ENCODE data around the gene GPR176.

Gene GPR176

GRCh38 chr15:39919748-39920509 lies at the start of gene GPR176:
GPR176 (minus strand) TSS chr15:39920266; CDS start chr15:39920026, 240 bp downstream.
- peak within 1 kb of the TSS; percentile 86 for H3K4me3 Mint-ChIP-seq
- peak; percentile 23 for DNase-seq (ENCODE audit: low spot score)
- peaks cover 53% of the 10 kb centered on the region for H3K27me3 Mint-ChIP-seq (ENCODE audit: low read depth)
- H3K36me3 Mint-ChIP-seq (ENCODE audit: low read depth), result peaks cover 2% of the 10 kb centered on the region
- H3K4me1 Mint-ChIP-seq (ENCODE audit: low read depth), result peaks cover 16% of the 10 kb centered on the region
- H3K27ac Mint-ChIP-seq, result peak within 1 kb of the TSS; percentile 34
- H3K9me3 Mint-ChIP-seq, result peaks cover 9% of the 10 kb centered on the region

GRCh38 chr15:39969002-39969394 lies 48.9 kb upstream of the GPR176 start:
- Mint-ChIP-seq H3K36me3 (ENCODE audit: low read depth) (peaks cover 42% of the 10 kb centered on the region), H3K9me3 (no peaks in the 10 kb centered on the region), H3K4me1 (ENCODE audit: low read depth) (peaks cover 20% of the 10 kb centered on the region), H3K27ac (no peak overlapping the region), H3K27me3 (ENCODE audit: low read depth) (no peaks in the 10 kb centered on the region), H3K4me3 (no peak overlapping the region)
- DNase-seq (ENCODE audit: low spot score), result no peak

GRCh38 chr15:39968273-39969001 lies 48.4 kb upstream of the GPR176 start:
- H3K4me3 Mint-ChIP-seq, result no peak overlapping the region

DNA sequence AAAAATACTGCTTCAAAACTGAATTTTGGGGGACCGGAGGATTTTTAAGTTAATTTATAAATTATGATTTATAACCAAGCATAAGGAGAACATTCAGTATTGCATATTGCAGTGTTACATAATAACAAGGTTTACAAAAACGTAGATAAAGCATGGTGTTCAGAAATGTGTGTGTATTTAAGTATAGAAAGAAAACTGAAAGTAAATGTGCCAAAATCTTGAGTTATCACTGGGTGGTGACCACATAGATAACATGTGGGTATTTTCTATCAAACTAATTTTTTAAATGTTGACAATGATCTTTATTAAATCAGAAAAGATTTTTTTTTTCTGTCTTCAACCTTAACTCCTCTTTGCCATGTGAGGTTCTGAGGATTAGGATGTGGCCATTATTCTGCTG lies 46.5 kb upstream of the GPR176 start:
- H3K36me3 Mint-ChIP-seq (ENCODE audit: low read depth), result peaks cover 42% of the 10 kb centered on the region
- H3K4me3 Mint-ChIP-seq, result no peak overlapping the region
- no peaks in the 10 kb centered on the region for H3K27me3 Mint-ChIP-seq (ENCODE audit: low read depth)
- peaks cover 22% of the 10 kb centered on the region for H3K4me1 Mint-ChIP-seq (ENCODE audit: low read depth)
- H3K9me3 Mint-ChIP-seq, result no peaks in the 10 kb centered on the region
- H3K27ac Mint-ChIP-seq, result no peak overlapping the region
- DNase-seq (ENCODE audit: low spot score), result no peak

More at GRCh38 chr15:39968273-39969001, 48.4 kb upstream of the GPR176 start:
- Mint-ChIP-seq H3K27ac (no peak overlapping the region), H3K27me3 (ENCODE audit: low read depth) (no peaks in the 10 kb centered on the region), H3K36me3 (ENCODE audit: low read depth) (peaks cover 37% of the 10 kb centered on the region), H3K9me3 (no peaks in the 10 kb centered on the region), H3K4me1 (ENCODE audit: low read depth) (peaks cover 20% of the 10 kb centered on the region)
- no peak for DNase-seq (ENCODE audit: low spot score)

- Mint-ChIP-seq H3K36me3 (ENCODE audit: low read depth) (peaks cover 33% of the 10 kb centered on the region), H3K9me3 (no peaks in the 10 kb centered on the region), H3K4me3 (no peak overlapping the region), H3K4me1 (ENCODE audit: low read depth) (peaks cover 19% of the 10 kb centered on the region), H3K27me3 (ENCODE audit: low read depth) (no peaks in the 10 kb centered on the region), H3K27ac (no peak overlapping the region)
- DNase-seq (ENCODE audit: low spot score), result no peak
Measured at GRCh38 chr15:39963786-39964185, 43.7 kb upstream of the GPR176 start.

- Mint-ChIP-seq H3K36me3 (ENCODE audit: low read depth) (peaks cover 29% of the 10 kb centered on the region), H3K27me3 (ENCODE audit: low read depth) (no peaks in the 10 kb centered on the region), H3K27ac (no peak overlapping the region), H3K9me3 (no peaks in the 10 kb centered on the region), H3K4me1 (ENCODE audit: low read depth) (peaks cover 3% of the 10 kb centered on the region), H3K4me3 (no peak overlapping the region)
- no peak for DNase-seq (ENCODE audit: low spot score)
Measured at GRCh38 chr15:39961051-39961450, 41.0 kb upstream of the GPR176 start.

DNA sequence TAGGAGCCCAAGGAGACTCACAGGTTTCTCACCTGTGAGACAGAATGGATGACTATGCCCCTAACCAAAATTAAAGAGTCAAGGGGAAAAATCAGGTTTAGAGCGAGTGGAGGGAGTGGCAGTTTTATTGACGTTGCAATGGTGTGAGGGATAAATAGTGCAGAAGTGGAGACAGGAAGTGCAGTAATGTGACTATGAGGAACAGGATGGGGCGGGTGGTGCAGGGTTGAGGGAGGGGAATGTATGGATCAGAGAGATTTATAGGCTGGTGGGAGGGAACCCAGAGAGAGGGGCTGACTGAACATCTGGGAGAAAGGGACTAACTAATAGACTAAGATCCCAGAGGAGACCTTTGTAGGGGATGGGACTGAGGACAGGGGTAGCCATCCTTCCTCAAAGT lies 40.3 kb upstream of the GPR176 start:
- Mint-ChIP-seq H3K9me3 (no peaks in the 10 kb centered on the region), H3K27me3 (ENCODE audit: low read depth) (no peaks in the 10 kb centered on the region), H3K4me3 (no peak overlapping the region), H3K4me1 (ENCODE audit: low read depth) (peaks cover 2% of the 10 kb centered on the region), H3K36me3 (ENCODE audit: low read depth) (peaks cover 25% of the 10 kb centered on the region), H3K27ac (no peak overlapping the region)
- no peak for DNase-seq (ENCODE audit: low spot score)

- Mint-ChIP-seq H3K27ac (no peak overlapping the region), H3K4me3 (no peak overlapping the region), H3K9me3 (no peaks in the 10 kb centered on the region), H3K4me1 (ENCODE audit: low read depth) (peaks cover 2% of the 10 kb centered on the region), H3K36me3 (ENCODE audit: low read depth) (peaks cover 29% of the 10 kb centered on the region), H3K27me3 (ENCODE audit: low read depth) (no peaks in the 10 kb centered on the region)
- no peak for DNase-seq (ENCODE audit: low spot score)
Measured at GRCh38 chr15:39959411-39959810, 39.3 kb upstream of the GPR176 start.

DNA sequence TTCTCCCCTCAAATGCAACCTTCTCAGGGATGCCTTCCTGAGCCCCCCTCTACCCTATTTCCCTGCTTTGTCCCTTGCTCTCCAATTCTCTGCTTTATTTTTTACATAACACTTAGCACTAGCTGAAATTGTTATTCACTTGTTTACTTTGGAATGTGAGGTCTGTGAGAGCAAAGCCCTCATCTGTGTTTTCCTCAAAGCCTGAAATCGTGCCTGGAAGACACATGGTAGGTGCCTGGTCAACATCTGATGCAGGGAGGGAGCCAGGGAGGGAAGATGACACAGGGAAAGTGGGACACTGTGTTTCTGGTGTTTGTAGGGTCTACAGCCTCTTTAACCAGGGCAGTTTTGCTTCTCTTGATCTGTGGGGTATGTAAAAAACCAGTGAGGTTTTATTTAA lies 37.4 kb upstream of the GPR176 start:
- no peaks in the 10 kb centered on the region for H3K27me3 Mint-ChIP-seq (ENCODE audit: low read depth)
- no peaks in the 10 kb centered on the region for H3K9me3 Mint-ChIP-seq
- peaks cover 31% of the 10 kb centered on the region for H3K36me3 Mint-ChIP-seq (ENCODE audit: low read depth)
- no peak overlapping the region for H3K4me3 Mint-ChIP-seq
- H3K4me1 Mint-ChIP-seq (ENCODE audit: low read depth), result peaks cover 2% of the 10 kb centered on the region
- H3K27ac Mint-ChIP-seq, result no peak overlapping the region
- DNase-seq (ENCODE audit: low spot score), result no peak

GRCh38 chr15:39953521-39953920 lies 33.5 kb upstream of the GPR176 start:
- Mint-ChIP-seq H3K9me3 (no peaks in the 10 kb centered on the region), H3K4me3 (no peak overlapping the region), H3K36me3 (ENCODE audit: low read depth) (peaks cover 34% of the 10 kb centered on the region), H3K27ac (no peak overlapping the region), H3K4me1 (ENCODE audit: low read depth) (peaks cover 5% of the 10 kb centered on the region), H3K27me3 (ENCODE audit: low read depth) (no peaks in the 10 kb centered on the region)
- DNase-seq (ENCODE audit: low spot score), result no peak

DNA sequence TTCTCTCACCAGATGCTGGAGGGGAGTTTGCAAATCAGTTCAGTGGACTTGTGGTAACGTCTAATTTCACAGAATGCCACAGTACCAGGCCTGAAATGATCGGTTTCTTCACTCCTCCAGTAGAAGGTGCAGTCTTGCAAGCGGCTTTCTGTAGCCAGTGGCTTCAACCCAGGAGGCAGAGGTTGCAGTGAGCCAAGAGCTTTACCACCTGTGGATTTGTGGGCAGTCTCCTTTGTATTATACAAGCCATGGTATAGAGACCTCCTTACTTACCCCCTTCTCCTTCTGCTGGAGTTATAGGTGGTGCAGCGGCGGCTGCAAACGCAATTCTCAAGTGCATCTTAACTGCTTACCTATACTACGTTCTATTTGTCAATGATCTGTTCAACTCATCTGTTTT lies 31.5 kb upstream of the GPR176 start:
- Mint-ChIP-seq H3K4me3 (no peak overlapping the region), H3K27me3 (ENCODE audit: low read depth) (no peaks in the 10 kb centered on the region), H3K27ac (no peak overlapping the region), H3K4me1 (ENCODE audit: low read depth) (peaks cover 18% of the 10 kb centered on the region), H3K36me3 (ENCODE audit: low read depth) (peaks cover 22% of the 10 kb centered on the region), H3K9me3 (no peaks in the 10 kb centered on the region)
- no peak for DNase-seq (ENCODE audit: low spot score)

DNA sequence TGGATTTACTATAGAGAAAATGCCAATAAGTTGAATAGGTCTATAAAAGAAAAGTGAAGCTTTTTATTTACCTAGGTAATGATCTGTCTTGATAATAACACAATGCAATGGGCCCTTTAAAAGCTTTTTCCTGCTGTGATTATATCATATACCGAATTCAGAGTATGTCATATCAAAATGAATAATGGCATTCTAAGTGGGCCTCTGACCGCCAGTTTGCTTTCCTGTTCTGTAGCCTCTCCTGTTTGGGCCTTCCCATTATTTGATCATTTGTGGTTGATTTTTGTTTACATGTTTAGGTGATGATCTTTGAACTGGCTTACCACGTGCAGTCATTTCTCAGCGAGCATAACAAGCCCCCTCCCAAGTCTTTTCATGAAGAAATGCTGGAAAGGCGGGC lies 28.8 kb upstream of the GPR176 start:
- Mint-ChIP-seq H3K9me3 (no peaks in the 10 kb centered on the region), H3K36me3 (ENCODE audit: low read depth) (peaks cover 36% of the 10 kb centered on the region), H3K4me1 (ENCODE audit: low read depth) (peaks cover 18% of the 10 kb centered on the region), H3K27ac (no peak overlapping the region), H3K4me3 (peak overlapping the region; percentile 7), H3K27me3 (ENCODE audit: low read depth) (no peaks in the 10 kb centered on the region)
- no peak for DNase-seq (ENCODE audit: low spot score)

- Mint-ChIP-seq H3K27me3 (ENCODE audit: low read depth) (no peaks in the 10 kb centered on the region), H3K9me3 (no peaks in the 10 kb centered on the region), H3K27ac (peak overlapping the region; percentile 82), H3K4me3 (no peak overlapping the region), H3K36me3 (ENCODE audit: low read depth) (peaks cover 42% of the 10 kb centered on the region), H3K4me1 (ENCODE audit: low read depth) (peaks cover 20% of the 10 kb centered on the region)
- no peak for DNase-seq (ENCODE audit: low spot score)
Measured at GRCh38 chr15:39947401-39948197, 27.5 kb upstream of the GPR176 start.

DNA sequence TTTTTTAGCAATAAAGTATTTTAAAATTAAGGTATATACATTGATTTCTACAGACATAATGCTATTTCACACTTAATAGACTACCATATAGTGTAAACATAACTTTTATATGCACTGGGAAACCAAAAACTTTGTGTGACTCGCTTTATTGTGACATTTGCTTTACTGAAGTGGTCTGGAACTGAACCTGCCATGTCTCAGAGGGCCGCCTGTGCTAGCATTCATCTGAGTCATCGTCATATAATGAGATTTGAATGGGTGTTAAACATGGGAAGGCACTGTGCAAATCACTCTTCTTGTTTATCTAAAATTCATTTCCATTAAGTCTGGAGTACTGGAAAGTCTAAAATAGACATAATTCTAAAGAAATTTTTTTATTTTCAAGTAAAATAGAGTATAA lies 26.8 kb upstream of the GPR176 start:
- H3K36me3 Mint-ChIP-seq (ENCODE audit: low read depth), result peaks cover 45% of the 10 kb centered on the region
- DNase-seq (ENCODE audit: low spot score), result no peak
- no peaks in the 10 kb centered on the region for H3K9me3 Mint-ChIP-seq
- H3K27ac Mint-ChIP-seq, result no peak overlapping the region
- H3K27me3 Mint-ChIP-seq (ENCODE audit: low read depth), result no peaks in the 10 kb centered on the region
- H3K4me1 Mint-ChIP-seq (ENCODE audit: low read depth), result peaks cover 25% of the 10 kb centered on the region
- H3K4me3 Mint-ChIP-seq, result no peak overlapping the region
